Hepatocyte (in vitro differentiated cells): Measurements from ENCODE around the gene TEX22. TPM values are rescaled to one million over a fixed set of nuclear protein-coding genes. Genes with fewer than 3 reads are reported as not detected.

Experiments used
- DNase-seq: peaks from one replicate; pipeline ENCODE4 v3.0.0-alpha.2; 2016; ENCODE audit warnings: low spot score
- H2AFZ ChIP-seq: fragments of 200-600 bp; sonication (generic); 2 replicates; pipeline ENCODE4 v1.6.0; 2016; ENCODE audit warnings: antibody characterized with exemption, mild to moderate bottlenecking
- H3K27ac ChIP-seq: fragments of 200-600 bp; sonication (generic); 2 replicates; pipeline ENCODE4 v1.5.1; 2016; ENCODE audit warnings: mild to moderate bottlenecking
- H3K27me3 ChIP-seq: fragments of 200-600 bp; sonication (generic); 2 replicates; pipeline ENCODE4 v1.6.1; 2016
- H3K36me3 ChIP-seq: fragments of 200-600 bp; sonication (generic); replicated peaks from 2 replicates; pipeline ENCODE4 v1.5.1; 2016; ENCODE audit warnings: low read depth; ENCODE audit not compliant: insufficient read depth
- H3K4me1 ChIP-seq: fragments of 200-600 bp; sonication (generic); 2 replicates; pipeline ENCODE4 v1.5.1; 2016; ENCODE audit warnings: mild to moderate bottlenecking, moderate library complexity; ENCODE audit not compliant: insufficient read depth
- H3K4me2 ChIP-seq: fragments of 200-600 bp; sonication (generic); 2 replicates; pipeline ENCODE4 v1.6.0; 2016
- H3K4me3 ChIP-seq: fragments of 200-600 bp; sonication (generic); 2 replicates; pipeline ENCODE4 v1.5.1; 2016; ENCODE audit warnings: mild to moderate bottlenecking
- H3K79me2 ChIP-seq: fragments of 200-600 bp; sonication (generic); 2 replicates; pipeline ENCODE4 v1.6.0; 2017; ENCODE audit warnings: mild to moderate bottlenecking
- H3K9me2 ChIP-seq: fragments of 200-600 bp; sonication (generic); replicated peaks from 2 replicates; pipeline ENCODE4 v1.6.0; 2017; ENCODE audit warnings: mild to moderate bottlenecking; ENCODE audit not compliant: insufficient read depth
- H3K9me3 ChIP-seq: fragments of 200-600 bp; sonication (generic); 2 replicates; pipeline ENCODE4 v1.5.1; 2016; ENCODE audit warnings: low read depth, mild to moderate bottlenecking
- H4K20me1 ChIP-seq: fragments of 200-600 bp; sonication (generic); 2 replicates; pipeline ENCODE4 v1.6.0; 2016; ENCODE audit warnings: mild to moderate bottlenecking; ENCODE audit not compliant: insufficient read depth, poor library complexity, severe bottlenecking
- CTCF ChIP-seq: fragments of 200-600 bp; sonication (generic); IDR thresholded peaks from 2 replicates; pipeline ENCODE4 v1.5.1; 2016; ENCODE audit warnings: antibody characterized with exemption, mild to moderate bottlenecking; ENCODE audit not compliant: poor library complexity
- EZH2 ChIP-seq: fragments of 200-600 bp; sonication (generic); IDR thresholded peaks from 2 replicates; pipeline ENCODE4 v1.6.1; 2016; ENCODE audit warnings: antibody characterized with exemption, mild to moderate bottlenecking, borderline replicate concordance
- EZH2phosphoT487 ChIP-seq: fragments of 200-600 bp; sonication (generic); IDR thresholded peaks from one replicate; pipeline ENCODE4 v1.6.1; 2018; ENCODE audit warnings: antibody characterized with exemption, mild to moderate bottlenecking, low read depth, moderate library complexity; ENCODE audit not compliant: unreplicated experiment, severe bottlenecking
- WGBS: methylation state at CpG from one replicate; pipeline ENCODE4 v1.1.6; 2016; ENCODE audit warnings: low lambda C conversion rate; ENCODE audit errors: missing lambda C conversion rate; 5-methylcytosine and 5-hydroxymethylcytosine counted together
- polyA plus RNA-seq: library from polyadenylated mRNA; unstranded; fragments of >200 nt; fragmentation: Nextera tagmentation; extraction: Ambion mirVana; gene quantifications from 2 replicates; pipeline ENCODE4 v1.2.1, GENCODE V29; 2016
- total RNA-seq: library from RNA; depleted of rRNA; stranded (reverse); fragments of >200 nt; gene quantifications from 2 replicates; pipeline ENCODE4 v1.2.3, GENCODE V29; 2014

Gene TEX22
- total and polyA plus RNA-seq, 2 experiments from 2014 or later: 0.76 TPM; not detected in 1

GRCh38 chr14:105355850-105356604 lies 42.3 kb upstream of the TEX22 start:
- H3K36me3 ChIP-seq: no peaks in the 10 kb centered on the region

GRCh38 chr14:105356927-105357326 lies 41.4 kb upstream of the TEX22 start:
- 83% methylated on average over 9 of the region's 9 CpGs for WGBS
- DNase-seq: no peak
- H3K36me3 ChIP-seq: no peaks in the 10 kb centered on the region

More at GRCh38 chr14:105355850-105356604, 42.3 kb upstream of the TEX22 start:
- Histone ChIP-seq H3K79me2 (no peaks in the 10 kb centered on the region), H3K4me2 (no peak overlapping the region), H3K27ac (no peak overlapping the region), H2AFZ (no peak overlapping the region), H4K20me1 (peaks cover 3% of the 10 kb centered on the region), H3K4me3 (no peak overlapping the region), H3K4me1 (no peaks in the 10 kb centered on the region), H3K27me3 (no peaks in the 10 kb centered on the region), H3K9me3 (no peaks in the 10 kb centered on the region), H3K9me2 (no peaks in the 10 kb centered on the region)
- no peak for TF ChIP-seq EZH2phosphoT487
- TF ChIP-seq CTCF: no peak
- TF ChIP-seq EZH2: no peak
- WGBS: 93% methylated on average over 20 of the region's 22 CpGs
- DNase-seq: no peak

GRCh38 chr14:105357626-105358025 lies 40.7 kb upstream of the TEX22 start:
- Histone ChIP-seq H3K36me3 (no peaks in the 10 kb centered on the region), H3K4me1 (no peaks in the 10 kb centered on the region), H2AFZ (no peak overlapping the region), H3K27me3 (no peaks in the 10 kb centered on the region), H4K20me1 (peaks cover under 1% of the 10 kb centered on the region), H3K79me2 (no peaks in the 10 kb centered on the region), H3K4me3 (no peak overlapping the region), H3K27ac (no peak overlapping the region), H3K4me2 (no peak overlapping the region), H3K9me2 (no peaks in the 10 kb centered on the region), H3K9me3 (no peaks in the 10 kb centered on the region)
- no peak for DNase-seq
- TF ChIP-seq EZH2 (no peak), CTCF (no peak), EZH2phosphoT487 (no peak)
- WGBS: 96% methylated on average over 17 of the region's 17 CpGs

More at GRCh38 chr14:105356927-105357326, 41.4 kb upstream of the TEX22 start:
- Histone ChIP-seq H3K27ac (no peak overlapping the region), H3K79me2 (no peaks in the 10 kb centered on the region), H2AFZ (no peak overlapping the region), H3K4me2 (no peak overlapping the region), H3K4me3 (no peak overlapping the region), H3K4me1 (no peaks in the 10 kb centered on the region), H3K9me2 (no peaks in the 10 kb centered on the region), H3K9me3 (no peaks in the 10 kb centered on the region), H4K20me1 (peaks cover 3% of the 10 kb centered on the region), H3K27me3 (no peaks in the 10 kb centered on the region)
- no peak for TF ChIP-seq EZH2phosphoT487
- TF ChIP-seq CTCF: no peak
- TF ChIP-seq EZH2: no peak
